Activated T-helper 1 cell treated with Interleukin-2 at 50 U/mL for 16 hours (primary cell): ENCODE data around the gene ADCY1.
A peak's percentile ranks its signal among the peaks of the same experiment; 100 is the strongest.
"Not testable (repeated sequence)": the region's sequence is repeated elsewhere in the genome, so short reads cannot be mapped to it uniquely, and the experiment has no call there.

Experiments
- DNase-seq: peaks from one replicate; pipeline ENCODE4 v3.0.0-alpha.2; 2020; ENCODE audit warnings: low read depth

Gene ADCY1

GRCh38 chr7:45759464-45759863 is 185.3 kb downstream of the ADCY1 start:
- not testable (repeated sequence) for DNase-seq

GRCh38 chr7:45761545-45762205 is 187.5 kb downstream of the ADCY1 start:
- not testable (repeated sequence) for DNase-seq

GRCh38 chr7:45762225-45762994 is 188.2 kb downstream of the ADCY1 start:
- not testable (repeated sequence) for DNase-seq

GRCh38 chr7:45768516-45769394 is 194.6 kb downstream of the ADCY1 start:
- DNase-seq, result peak; percentile 96

- not testable (repeated sequence) for DNase-seq
These were observed 195.5 kb downstream of the ADCY1 start for GRCh38 chr7:45769626-45770025.
